ENCODE measurements around the gene DES. TPM values are rescaled to one million over a fixed set of nuclear protein-coding genes. Genes with fewer than 3 reads are reported as not detected.

DES gene
- total RNA-seq, 1 experiment from 2014 or later, result not detected

DNA sequence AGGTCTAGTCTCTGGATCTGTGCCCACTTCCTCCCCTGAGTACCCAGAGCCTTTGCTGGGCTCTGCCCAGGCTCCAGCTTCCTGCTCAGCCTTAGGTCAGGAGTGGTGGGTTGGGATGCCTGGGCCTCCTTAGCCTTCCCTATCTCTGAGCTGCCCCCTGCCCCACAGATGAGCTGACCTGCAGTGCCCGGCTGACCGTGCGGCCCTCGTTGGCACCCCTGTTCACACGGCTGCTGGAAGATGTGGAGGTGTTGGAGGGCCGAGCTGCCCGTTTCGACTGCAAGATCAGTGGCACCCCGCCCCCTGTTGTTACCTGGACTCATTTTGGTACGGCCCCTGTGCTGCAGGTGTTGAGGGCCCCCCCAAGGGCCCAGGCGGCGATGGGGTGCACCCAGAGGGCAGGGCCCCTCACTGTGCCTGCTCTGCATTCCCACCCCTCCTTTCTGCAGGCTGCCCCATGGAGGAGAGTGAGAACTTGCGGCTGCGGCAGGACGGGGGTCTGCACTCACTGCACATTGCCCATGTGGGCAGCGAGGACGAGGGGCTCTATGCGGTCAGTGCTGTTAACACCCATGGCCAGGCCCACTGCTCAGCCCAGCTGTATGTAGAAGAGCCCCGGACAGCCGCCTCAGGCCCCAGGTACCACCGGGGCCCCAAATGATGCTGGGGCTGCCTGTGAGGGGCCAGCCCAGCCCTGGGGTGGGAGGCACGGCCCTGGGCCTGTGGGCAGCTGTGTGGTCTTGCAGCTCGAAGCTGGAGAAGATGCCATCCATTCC, 50.4 kb downstream of the DES start:
- Mint-ChIP-seq H3K4me1 (ENCODE audit: low read depth, unreplicated experiment) (no peaks in the 10 kb centered on the region), H3K4me3 (ENCODE audit: unreplicated experiment) (no peak overlapping the region), H3K9me3 (ENCODE audit: unreplicated experiment) (no peaks in the 10 kb centered on the region), H3K27me3 (ENCODE audit: insufficient read depth, unreplicated experiment) (no peaks in the 10 kb centered on the region), H3K27ac (ENCODE audit: unreplicated experiment) (no peak overlapping the region), H3K36me3 (ENCODE audit: insufficient read depth, unreplicated experiment) (peaks cover 7% of the 10 kb centered on the region)
- no peak for DNase-seq
- intact Hi-C loops (cut with micrococcal nuclease; ENCODE audit: unreplicated experiment), result no loop called here
- BruUV-seq (replicated peaks), result no TSS peak
- TF ChIP-seq, protein P1, sequence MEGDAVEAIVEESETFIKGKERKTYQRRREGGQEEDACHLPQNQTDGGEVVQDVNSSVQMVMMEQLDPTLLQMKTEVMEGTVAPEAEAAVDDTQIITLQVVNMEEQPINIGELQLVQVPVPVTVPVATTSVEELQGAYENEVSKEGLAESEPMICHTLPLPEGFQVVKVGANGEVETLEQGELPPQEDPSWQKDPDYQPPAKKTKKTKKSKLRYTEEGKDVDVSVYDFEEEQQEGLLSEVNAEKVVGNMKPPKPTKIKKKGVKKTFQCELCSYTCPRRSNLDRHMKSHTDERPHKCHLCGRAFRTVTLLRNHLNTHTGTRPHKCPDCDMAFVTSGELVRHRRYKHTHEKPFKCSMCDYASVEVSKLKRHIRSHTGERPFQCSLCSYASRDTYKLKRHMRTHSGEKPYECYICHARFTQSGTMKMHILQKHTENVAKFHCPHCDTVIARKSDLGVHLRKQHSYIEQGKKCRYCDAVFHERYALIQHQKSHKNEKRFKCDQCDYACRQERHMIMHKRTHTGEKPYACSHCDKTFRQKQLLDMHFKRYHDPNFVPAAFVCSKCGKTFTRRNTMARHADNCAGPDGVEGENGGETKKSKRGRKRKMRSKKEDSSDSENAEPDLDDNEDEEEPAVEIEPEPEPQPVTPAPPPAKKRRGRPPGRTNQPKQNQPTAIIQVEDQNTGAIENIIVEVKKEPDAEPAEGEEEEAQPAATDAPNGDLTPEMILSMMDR (IDR thresholded peaks at IDR 0.05; ENCODE audit: insufficient read depth in 1 of 2, low read depth in 1 of 2, low read length in 1 of 2, severe bottlenecking in 1 of 2, unreplicated experiment in 1 of 2), result no peak
- ChIA-PET CTCF (no interaction called here), POLR2A (no interaction called here)
- Histone ChIP-seq H3K27me3 (replicated peaks; ENCODE audit: control insufficient read depth, insufficient read depth, low read length) (no peaks in the 10 kb centered on the region), H3K9me3 (no peaks in the 10 kb centered on the region), H3K4me1 (no peaks in the 10 kb centered on the region), H3K4me3 (ENCODE audit: low read depth, low read length) (no peak overlapping the region), H3K36me3 (ENCODE audit: control insufficient read depth, insufficient read depth, low read length) (no peaks in the 10 kb centered on the region)

DNA sequence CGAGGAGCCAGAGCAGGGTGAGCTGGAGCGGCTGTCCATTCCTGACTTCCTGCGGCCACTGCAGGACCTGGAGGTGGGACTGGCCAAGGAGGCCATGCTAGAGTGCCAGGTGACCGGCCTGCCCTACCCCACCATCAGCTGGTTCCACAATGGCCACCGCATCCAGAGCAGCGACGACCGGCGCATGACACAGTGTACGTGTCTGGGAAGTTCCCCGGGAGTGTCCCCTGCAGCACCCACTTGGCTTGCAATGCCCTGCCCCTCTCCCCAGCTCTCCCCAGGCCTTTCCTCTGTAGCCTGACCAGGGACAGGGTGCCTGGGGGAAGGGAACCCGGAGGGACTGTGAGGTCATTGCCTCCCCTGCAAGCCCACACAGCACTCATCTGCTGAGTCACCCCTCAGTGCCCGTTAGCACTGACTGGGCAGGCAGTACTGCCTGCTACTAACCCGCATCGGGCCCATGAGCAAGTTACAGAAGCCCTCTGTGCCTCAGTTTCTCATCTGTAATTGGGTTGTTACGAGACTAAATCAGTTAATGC, 51.1 kb downstream of the DES start:
- Mint-ChIP-seq H3K4me1 (ENCODE audit: low read depth, unreplicated experiment) (no peaks in the 10 kb centered on the region), H3K27ac (ENCODE audit: unreplicated experiment) (no peak overlapping the region), H3K36me3 (ENCODE audit: insufficient read depth, unreplicated experiment) (peaks cover 7% of the 10 kb centered on the region), H3K27me3 (ENCODE audit: insufficient read depth, unreplicated experiment) (no peaks in the 10 kb centered on the region), H3K4me3 (ENCODE audit: unreplicated experiment) (no peak overlapping the region), H3K9me3 (ENCODE audit: unreplicated experiment) (no peaks in the 10 kb centered on the region)
- Histone ChIP-seq H3K4me1 (no peaks in the 10 kb centered on the region), H3K27me3 (replicated peaks; ENCODE audit: control insufficient read depth, insufficient read depth, low read length) (no peaks in the 10 kb centered on the region), H3K4me3 (ENCODE audit: low read depth, low read length) (no peak overlapping the region), H3K9me3 (no peaks in the 10 kb centered on the region), H3K36me3 (ENCODE audit: control insufficient read depth, insufficient read depth, low read length) (no peaks in the 10 kb centered on the region)
- POLR2A ChIA-PET, result no interaction called here
- intact Hi-C loops (cut with micrococcal nuclease; ENCODE audit: unreplicated experiment), result no loop called here
- no peak for DNase-seq
- TF ChIP-seq, protein P1 (IDR thresholded peaks at IDR 0.05; ENCODE audit: insufficient read depth in 1 of 2, low read depth in 1 of 2, low read length in 1 of 2, severe bottlenecking in 1 of 2, unreplicated experiment in 1 of 2), result no peak
- no TSS peak for BruUV-seq (replicated peaks)
- CTCF ChIA-PET, result no interaction called here

DNA sequence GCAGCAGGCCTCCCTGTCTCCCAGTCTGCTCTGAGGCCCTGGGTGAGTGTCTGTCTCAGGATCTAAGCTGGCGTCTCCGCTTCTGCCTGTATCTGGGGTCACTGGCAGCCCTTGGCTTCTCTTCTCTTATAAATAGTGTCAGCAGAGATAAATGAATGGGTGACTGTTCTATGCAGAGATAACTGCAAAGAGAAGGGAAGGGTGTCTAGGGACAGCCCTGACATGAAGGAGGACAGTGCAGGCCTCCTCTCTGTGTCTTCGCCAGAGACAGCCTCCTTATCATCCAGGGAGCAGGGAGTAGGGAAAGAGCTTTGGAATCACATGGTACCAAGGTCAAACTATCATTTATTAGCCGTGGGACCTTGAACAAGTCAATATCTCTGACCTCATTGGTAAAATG, 52.3 kb downstream of the DES start:
- Histone ChIP-seq H3K36me3 (ENCODE audit: control insufficient read depth, insufficient read depth, low read length) (no peaks in the 10 kb centered on the region), H3K27me3 (replicated peaks; ENCODE audit: control insufficient read depth, insufficient read depth, low read length) (no peaks in the 10 kb centered on the region), H3K9me3 (no peaks in the 10 kb centered on the region), H3K4me1 (no peaks in the 10 kb centered on the region), H3K4me3 (ENCODE audit: low read depth, low read length) (no peak overlapping the region)
- Mint-ChIP-seq H3K4me1 (ENCODE audit: low read depth, unreplicated experiment) (no peaks in the 10 kb centered on the region), H3K9me3 (ENCODE audit: unreplicated experiment) (no peaks in the 10 kb centered on the region), H3K27me3 (ENCODE audit: insufficient read depth, unreplicated experiment) (no peaks in the 10 kb centered on the region), H3K4me3 (ENCODE audit: unreplicated experiment) (no peak overlapping the region), H3K36me3 (ENCODE audit: insufficient read depth, unreplicated experiment) (peaks cover 2% of the 10 kb centered on the region), H3K27ac (ENCODE audit: unreplicated experiment) (no peak overlapping the region)
- CTCF ChIA-PET, result interaction anchor here (0.6 to 1.3 kb wide), 3 partner anchors 12 to 59 kb away, joined by 3 to 5 read pairs (median 3); no protein-coding TSS in a partner anchor
- DNase-seq, result no peak
- no TSS peak for BruUV-seq (replicated peaks)
- intact Hi-C loops (cut with micrococcal nuclease; ENCODE audit: unreplicated experiment), result no loop called here
- POLR2A ChIA-PET, result no interaction called here
- TF ChIP-seq, protein P1 (IDR thresholded peaks at IDR 0.05; ENCODE audit: insufficient read depth in 1 of 2, low read depth in 1 of 2, low read length in 1 of 2, severe bottlenecking in 1 of 2, unreplicated experiment in 1 of 2), result no peak
